Measurements from ENCODE around the gene C3.

C3 gene

DNA sequence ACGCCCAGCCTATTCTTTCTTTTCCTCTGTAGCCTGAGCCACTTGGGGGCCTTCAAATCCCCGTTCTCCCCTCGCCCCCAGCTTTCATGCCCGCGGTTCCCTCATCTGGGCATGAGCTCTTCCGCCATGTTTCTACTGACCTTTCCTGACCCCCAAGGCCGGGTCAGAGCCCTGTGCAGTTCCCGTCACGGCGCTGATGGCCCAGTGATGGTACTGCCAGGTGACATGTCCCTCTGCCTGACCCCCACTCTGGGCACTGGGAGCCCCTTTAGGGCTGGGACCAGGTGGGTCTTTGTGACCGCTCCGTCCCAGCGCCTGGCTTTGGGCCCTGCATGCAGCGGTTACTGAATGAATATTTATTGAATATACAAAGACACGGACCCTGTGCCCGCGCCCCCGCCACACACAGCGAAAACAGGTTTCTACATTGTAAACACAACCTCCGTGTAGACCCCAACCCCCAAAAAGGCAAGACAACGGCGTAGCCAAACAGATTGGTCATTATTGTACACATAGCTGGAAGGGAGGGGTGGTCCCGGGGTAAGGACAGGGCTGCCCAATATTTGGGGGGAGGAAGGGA is 9.2 kb upstream of the C3 start:
- Histone ChIP-seq H4K20me1 (ENCODE audit: insufficient read depth, low read length) (peaks cover under 1% of the 10 kb centered on the region; the same call in 1 of the 2 replicates), H3K4me3 (ENCODE audit: low read depth in 1 of 2, low read length in 2 of 2) (no peak overlapping the region), H3K4me1 (ENCODE audit: insufficient read depth, low read length) (no peaks in the 10 kb centered on the region), H3K36me3 (ENCODE audit: insufficient read depth, low read length) (peaks cover 26% of the 10 kb centered on the region), H3K9me3 (ENCODE audit: insufficient read depth, low read length, severe bottlenecking) (no peaks in the 10 kb centered on the region), H3K27ac (ENCODE audit: low read length) (no peak overlapping the region), H3K27me3 (ENCODE audit: insufficient read depth, low read length, poor library complexity) (no peaks in the 10 kb centered on the region), H2AFZ (ENCODE audit: low read depth, low read length) (no peak overlapping the region), H3K4me2 (ENCODE audit: insufficient read depth, low read length) (no peak overlapping the region), H3K9ac (ENCODE audit: low read depth, low read length) (no peak overlapping the region), H3K79me2 (ENCODE audit: insufficient read depth, low read length) (no peaks in the 10 kb centered on the region)
- no peak for DNase-seq
- ATAC-seq (ENCODE audit: insufficient read depth, low read depth): no peak
- TF ChIP-seq EZH2 (IDR thresholded peaks at IDR 0.05; ENCODE audit: borderline replicate concordance, low read depth, low read length, severe bottlenecking): no peak
- TF ChIP-seq, protein P1, sequence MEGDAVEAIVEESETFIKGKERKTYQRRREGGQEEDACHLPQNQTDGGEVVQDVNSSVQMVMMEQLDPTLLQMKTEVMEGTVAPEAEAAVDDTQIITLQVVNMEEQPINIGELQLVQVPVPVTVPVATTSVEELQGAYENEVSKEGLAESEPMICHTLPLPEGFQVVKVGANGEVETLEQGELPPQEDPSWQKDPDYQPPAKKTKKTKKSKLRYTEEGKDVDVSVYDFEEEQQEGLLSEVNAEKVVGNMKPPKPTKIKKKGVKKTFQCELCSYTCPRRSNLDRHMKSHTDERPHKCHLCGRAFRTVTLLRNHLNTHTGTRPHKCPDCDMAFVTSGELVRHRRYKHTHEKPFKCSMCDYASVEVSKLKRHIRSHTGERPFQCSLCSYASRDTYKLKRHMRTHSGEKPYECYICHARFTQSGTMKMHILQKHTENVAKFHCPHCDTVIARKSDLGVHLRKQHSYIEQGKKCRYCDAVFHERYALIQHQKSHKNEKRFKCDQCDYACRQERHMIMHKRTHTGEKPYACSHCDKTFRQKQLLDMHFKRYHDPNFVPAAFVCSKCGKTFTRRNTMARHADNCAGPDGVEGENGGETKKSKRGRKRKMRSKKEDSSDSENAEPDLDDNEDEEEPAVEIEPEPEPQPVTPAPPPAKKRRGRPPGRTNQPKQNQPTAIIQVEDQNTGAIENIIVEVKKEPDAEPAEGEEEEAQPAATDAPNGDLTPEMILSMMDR (IDR thresholded peaks at IDR 0.05; ENCODE audit: borderline replicate concordance, extremely low read depth, low read length, poor library complexity, severe bottlenecking): no peak

DNA sequence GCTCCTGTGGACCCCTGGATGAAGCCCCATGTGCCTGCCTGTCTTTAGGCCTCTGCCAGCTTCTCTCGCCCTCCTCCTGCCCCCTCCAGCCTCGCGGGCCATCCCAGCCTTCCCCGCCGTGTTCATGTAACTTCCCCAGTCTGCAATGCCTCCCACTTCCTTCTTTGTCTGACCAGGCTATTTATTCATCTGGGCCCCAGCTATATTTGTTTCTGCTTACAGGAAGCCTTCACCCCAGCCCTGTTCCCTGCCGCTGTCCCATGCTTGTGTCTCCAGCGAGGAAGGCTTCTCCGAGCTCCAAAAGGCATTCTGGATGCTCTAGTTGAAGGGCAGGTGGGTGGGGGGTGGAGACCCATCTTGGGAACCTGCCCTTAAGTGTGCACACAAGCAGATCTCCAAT is 7.9 kb upstream of the C3 start:
- Histone ChIP-seq H3K36me3 (ENCODE audit: insufficient read depth, low read length) (peaks cover 20% of the 10 kb centered on the region), H3K79me2 (ENCODE audit: insufficient read depth, low read length) (no peaks in the 10 kb centered on the region), H4K20me1 (ENCODE audit: insufficient read depth, low read length) (peaks cover 2% of the 10 kb centered on the region; the same call in 1 of the 2 replicates), H3K27me3 (ENCODE audit: insufficient read depth, low read length, poor library complexity) (no peaks in the 10 kb centered on the region), H2AFZ (ENCODE audit: low read depth, low read length) (no peak overlapping the region), H3K9ac (ENCODE audit: low read depth, low read length) (no peak overlapping the region), H3K4me3 (ENCODE audit: low read depth in 1 of 2, low read length in 2 of 2) (no peak overlapping the region), H3K9me3 (ENCODE audit: insufficient read depth, low read length, severe bottlenecking) (no peaks in the 10 kb centered on the region), H3K4me1 (ENCODE audit: insufficient read depth, low read length) (no peaks in the 10 kb centered on the region), H3K27ac (ENCODE audit: low read length) (no peak overlapping the region), H3K4me2 (ENCODE audit: insufficient read depth, low read length) (no peak overlapping the region)
- no peak for TF ChIP-seq EZH2 (IDR thresholded peaks at IDR 0.05; ENCODE audit: borderline replicate concordance, low read depth, low read length, severe bottlenecking)
- TF ChIP-seq, protein P1 (IDR thresholded peaks at IDR 0.05; ENCODE audit: borderline replicate concordance, extremely low read depth, low read length, poor library complexity, severe bottlenecking): no peak
- DNase-seq (no peak), ATAC-seq (ENCODE audit: insufficient read depth, low read depth) (no peak)

DNA sequence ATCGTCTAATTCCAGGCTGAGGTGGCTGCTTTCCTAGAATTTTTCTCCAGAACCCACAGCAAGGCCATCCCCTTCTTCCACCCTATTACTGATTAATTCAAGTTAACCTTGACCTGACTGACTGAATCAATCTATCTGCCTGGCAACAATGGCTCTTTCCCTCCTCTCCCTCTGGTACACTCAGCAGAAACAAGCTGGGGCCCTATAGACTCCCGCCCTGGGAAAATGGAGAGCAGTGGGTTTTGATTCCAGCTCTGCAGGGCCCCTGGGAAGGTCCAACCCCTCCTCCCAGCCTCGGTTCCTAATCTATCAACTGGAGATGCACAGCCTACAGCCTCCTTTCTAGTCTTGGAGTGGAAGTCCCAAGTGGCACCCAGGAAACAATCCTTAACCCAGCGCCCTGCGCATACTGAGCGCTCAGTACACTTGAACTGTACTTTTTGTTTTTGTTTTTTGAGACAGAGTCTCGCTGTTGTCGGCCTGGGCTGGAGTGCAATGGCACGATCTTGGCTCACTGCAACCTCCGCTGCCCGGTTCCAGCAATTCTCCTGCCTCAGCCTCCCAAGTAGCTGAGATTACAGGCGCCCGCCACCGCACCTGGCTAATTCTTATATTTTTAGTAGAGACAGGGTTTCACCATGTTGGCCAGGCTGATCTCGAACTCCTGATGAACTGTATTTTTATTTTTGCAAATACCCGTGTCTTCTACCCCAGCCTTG is 5.2 kb upstream of the C3 start:
- H2AFZ ChIP-seq (ENCODE audit: low read depth, low read length): no peak overlapping the region
- H3K4me3 ChIP-seq (ENCODE audit: low read depth in 1 of 2, low read length in 2 of 2): no peak overlapping the region
- no peaks in the 10 kb centered on the region for H3K79me2 ChIP-seq (ENCODE audit: insufficient read depth, low read length)
- H4K20me1 ChIP-seq (ENCODE audit: insufficient read depth, low read length): peaks cover 2% of the 10 kb centered on the region; the same call in 1 of the 2 replicates
- no peak overlapping the region for H3K9ac ChIP-seq (ENCODE audit: low read depth, low read length)
- H3K27ac ChIP-seq (ENCODE audit: low read length): no peak overlapping the region
- no peak overlapping the region for H3K4me2 ChIP-seq (ENCODE audit: insufficient read depth, low read length)
- ATAC-seq (ENCODE audit: insufficient read depth, low read depth): no peak
- no peaks in the 10 kb centered on the region for H3K9me3 ChIP-seq (ENCODE audit: insufficient read depth, low read length, severe bottlenecking)
- TF ChIP-seq, protein P1 (IDR thresholded peaks at IDR 0.05; ENCODE audit: borderline replicate concordance, extremely low read depth, low read length, poor library complexity, severe bottlenecking): no peak
- no peak for TF ChIP-seq EZH2 (IDR thresholded peaks at IDR 0.05; ENCODE audit: borderline replicate concordance, low read depth, low read length, severe bottlenecking)
- no peaks in the 10 kb centered on the region for H3K4me1 ChIP-seq (ENCODE audit: insufficient read depth, low read length)
- no peak for DNase-seq
- no peaks in the 10 kb centered on the region for H3K36me3 ChIP-seq (ENCODE audit: insufficient read depth, low read length)
- H3K27me3 ChIP-seq (ENCODE audit: insufficient read depth, low read length, poor library complexity): no peaks in the 10 kb centered on the region

Data from DND-41 (cell line).